ENCODE data around the gene SCAMP5. TPM values are rescaled to one million over a fixed set of nuclear protein-coding genes. Genes with fewer than 3 reads are reported as not detected.

Gene SCAMP5
- polyA plus RNA-seq, 1 donor, result 4.8 TPM

- peak; percentile 93 for DNase-seq (ENCODE audit: low read depth)
These were observed 28.0 kb downstream of the SCAMP5 start, which contains the start of gene PPCDC for GRCh38 chr15:75023181-75023871. TSS of gene PPCDC (plus strand) at chr15:75023590. CDS start at chr15:75028319, 4,729 bp downstream.

- no peak for DNase-seq (ENCODE audit: low read depth)
These were observed 28.7 kb downstream of the SCAMP5 start for GRCh38 chr15:75023872-75024636.

- no peak for DNase-seq (ENCODE audit: low read depth)
These were observed 29.7 kb downstream of the SCAMP5 start for GRCh38 chr15:75025107-75025506.

GRCh38 chr15:75025548-75026260 lies 30.3 kb downstream of the SCAMP5 start:
- no peak for DNase-seq (ENCODE audit: low read depth)

- no peak for DNase-seq (ENCODE audit: low read depth)
These were observed 32.2 kb downstream of the SCAMP5 start for GRCh38 chr15:75027551-75027950.

- DNase-seq (ENCODE audit: low read depth), result no peak
These were observed 33.6 kb downstream of the SCAMP5 start for GRCh38 chr15:75028991-75029377.

GRCh38 chr15:75029378-75030022 lies 34.1 kb downstream of the SCAMP5 start:
- peak; percentile 64 for DNase-seq (ENCODE audit: low read depth)

GRCh38 chr15:75030023-75030413 lies 34.7 kb downstream of the SCAMP5 start:
- no peak for DNase-seq (ENCODE audit: low read depth)

GRCh38 chr15:75030424-75030823 lies 35.1 kb downstream of the SCAMP5 start:
- DNase-seq (ENCODE audit: low read depth), result no peak

- no peak for DNase-seq (ENCODE audit: low read depth)
These were observed 36.5 kb downstream of the SCAMP5 start for GRCh38 chr15:75031848-75032247.

- no peak for DNase-seq (ENCODE audit: low read depth)
These were observed 37.0 kb downstream of the SCAMP5 start for GRCh38 chr15:75032395-75032794.

- no peak for DNase-seq (ENCODE audit: low read depth)
These were observed 38.4 kb downstream of the SCAMP5 start for GRCh38 chr15:75033809-75034208.

- DNase-seq (ENCODE audit: low read depth), result no peak
These were observed 39.3 kb downstream of the SCAMP5 start for GRCh38 chr15:75034615-75035014.

GRCh38 chr15:75036212-75036616 lies 40.9 kb downstream of the SCAMP5 start:
- DNase-seq (ENCODE audit: low read depth), result no peak

GRCh38 chr15:75037685-75038084 lies 42.3 kb downstream of the SCAMP5 start:
- DNase-seq (ENCODE audit: low read depth), result no peak

- no peak for DNase-seq (ENCODE audit: low read depth)
These were observed 42.9 kb downstream of the SCAMP5 start for GRCh38 chr15:75038231-75038630.

- no peak for DNase-seq (ENCODE audit: low read depth)
These were observed 47.6 kb downstream of the SCAMP5 start for GRCh38 chr15:75042730-75043508.

GRCh38 chr15:75043509-75044257 lies 48.3 kb downstream of the SCAMP5 start:
- peak; percentile 91 for DNase-seq (ENCODE audit: low read depth)

GRCh38 chr15:75044258-75044878 lies 49.0 kb downstream of the SCAMP5 start:
- DNase-seq (ENCODE audit: low read depth), result no peak

Data from forelimb muscle (tissue), 1 donor.